Endothelial cell of umbilical vein (primary cell): Measurements from ENCODE around the gene ZNF317. TPM values are rescaled to one million over a fixed set of nuclear protein-coding genes. Genes with fewer than 3 reads are reported as not detected.

Experiments used
- BruUV-seq: library from RNA; stranded (reverse); fragments of 400-500 nt; replicated peaks from 2 replicates; lab custom pipeline; 2021; lab: Mats Ljungman, UMichigan
- CTCF ChIA-PET: fragments of 300-600, 350-600 bp; sonication (Branson Sonifier 250); formaldehyde crosslinking; loops from one replicate; lab custom pipeline; 2021; ENCODE audit warnings: antibody characterized with exemption, inconsistent platforms; lab: Charles Lee
- POLR2A ChIA-PET: fragments of 300-600, 350-600 bp; sonication (Branson Sonifier 250); formaldehyde crosslinking; loops from one replicate; lab custom pipeline; 2021; ENCODE audit warnings: antibody characterized with exemption, inconsistent platforms; lab: Charles Lee
- DNase-seq: peaks from one replicate; pipeline ENCODE4 v3.0.0-alpha.2; 2011; ENCODE audit warnings: low read depth, low spot score
- FAIRE-seq: peaks from 2 replicates; lab custom pipeline; 2011; peaks lifted over from hg19 to GRCh38; lab: Jason Lieb, UNC
- H2AFZ ChIP-seq: 2 replicates; pipeline ENCODE4 v1.6.0; 2012; ENCODE audit warnings: low read depth, low read length, control low read depth, inconsistent platforms
- H3K27ac ChIP-seq: 2 replicates; pipeline ENCODE4 v1.5.1; 2011; ENCODE audit warnings: low read depth, mild to moderate bottlenecking, control low read depth, low read length, moderate library complexity; ENCODE audit not compliant: insufficient read depth
- H3K27me3 ChIP-seq, 2 experiments: 2 replicates each; pipeline versions ENCODE4 v1.6.0 to v1.6.1; 2011; ENCODE audit warnings: low read length in 2 of 2, mixed read lengths in 1 of 2; ENCODE audit not compliant: control insufficient read depth in 2 of 2, insufficient read depth in 2 of 2
- H3K36me3 ChIP-seq, 2 experiments: 2 replicates in 1 of 2; 3 replicates in 1 of 2; pipeline ENCODE4 v1.5.1; 2011; ENCODE audit warnings: low read length in 2 of 2, mild to moderate bottlenecking in 1 of 2, moderate library complexity in 1 of 2; ENCODE audit not compliant: control insufficient read depth in 2 of 2, insufficient read depth in 2 of 2; ENCODE audit errors: extremely low read depth in 1 of 2
- H3K4me1 ChIP-seq: 3 replicates; pipeline ENCODE4 v1.5.1; 2011; ENCODE audit warnings: mild to moderate bottlenecking, low read length; ENCODE audit not compliant: control insufficient read depth, insufficient read depth; ENCODE audit errors: extremely low read depth
- H3K4me2 ChIP-seq: 2 replicates; pipeline ENCODE4 v1.6.1; 2011; ENCODE audit warnings: low read length, control low read depth, mixed read lengths; ENCODE audit not compliant: insufficient read depth
- H3K4me3 ChIP-seq, 3 experiments: fragments of 200-600 bp in 1 of 3; sonication (generic), shearing (Covaris generic) in 1 of 3; replicated peaks in 1 of 3; 2 replicates each; pipeline ENCODE4 v1.5.1; 2011 to 2016; ENCODE audit warnings: control low read depth in 3 of 3, low read length in 3 of 3, mild to moderate bottlenecking in 2 of 3, inconsistent platforms in 1 of 3, low read depth in 1 of 3, moderate library complexity in 1 of 3; ENCODE audit not compliant: insufficient read depth in 1 of 3
- H3K79me2 ChIP-seq: 2 replicates; pipeline ENCODE4 v1.6.0; 2012; ENCODE audit warnings: low read length, inconsistent platforms; ENCODE audit not compliant: control insufficient read depth, insufficient read depth
- H3K9ac ChIP-seq: replicated peaks from 2 replicates; pipeline ENCODE3; 2011; ENCODE audit warnings: low read length, control low read depth; ENCODE audit not compliant: insufficient read depth; ENCODE audit errors: extremely low read depth
- H3K9me1 ChIP-seq: replicated peaks from 3 replicates; pipeline ENCODE4 v1.6.0; 2011; ENCODE audit warnings: mild to moderate bottlenecking, low read length; ENCODE audit not compliant: control insufficient read depth, insufficient read depth; ENCODE audit errors: extremely low read depth
- H3K9me3 ChIP-seq: replicated peaks from 2 replicates; pipeline ENCODE4 v1.5.1; 2012; ENCODE audit warnings: low read length, inconsistent platforms; ENCODE audit not compliant: control insufficient read depth, insufficient read depth
- H4K20me1 ChIP-seq: replicated peaks from 2 replicates; pipeline ENCODE3; 2011; ENCODE audit warnings: mild to moderate bottlenecking, low read length; ENCODE audit not compliant: control insufficient read depth, insufficient read depth; ENCODE audit errors: extremely low read depth
- CTCF ChIP-seq, 2 donors: IDR thresholded peaks; 1 replicate in 1 of 2; 2 replicates in 1 of 2; pipeline ENCODE4 v1.5.1; 2011; ENCODE audit warnings: low read length in 2 of 2, mild to moderate bottlenecking in 2 of 2, moderate library complexity in 2 of 2, control low read depth in 1 of 2, inconsistent platforms in 1 of 2, low read depth in 1 of 2; ENCODE audit not compliant: insufficient read depth in 1 of 2; ENCODE audit errors: extremely low read depth in 1 of 2
- EZH2 ChIP-seq: IDR thresholded peaks from 2 replicates; pipeline ENCODE4 v1.6.1; 2012; ENCODE audit warnings: borderline replicate concordance, low read depth, mild to moderate bottlenecking, moderate library complexity, low read length, inconsistent platforms; ENCODE audit not compliant: severe bottlenecking
- FOS ChIP-seq: IDR thresholded peaks from 2 replicates; pipeline ENCODE4 v1.6.1; 2011; ENCODE audit warnings: mild to moderate bottlenecking, low read length, moderate library complexity, borderline replicate concordance; ENCODE audit not compliant: insufficient read depth
- GATA2 ChIP-seq: IDR thresholded peaks from 2 replicates; pipeline ENCODE4 v1.7.0; 2011; ENCODE audit warnings: low read depth, mild to moderate bottlenecking, moderate library complexity, mixed read lengths, low read length; ENCODE audit not compliant: insufficient read length, insufficient read depth
- JUN ChIP-seq: IDR thresholded peaks from 2 replicates; pipeline ENCODE4 v1.6.1; 2011; ENCODE audit warnings: borderline replicate concordance, low read depth; ENCODE audit not compliant: insufficient read length, insufficient read depth
- MAX ChIP-seq: IDR thresholded peaks from 2 replicates; pipeline ENCODE4 v1.6.1; 2011; ENCODE audit not compliant: insufficient read depth, insufficient read length
- MYC ChIP-seq: IDR thresholded peaks from one replicate; pipeline ENCODE4 v1.6.1; 2011; ENCODE audit warnings: mild to moderate bottlenecking, low read depth, low read length
- POLR2A ChIP-seq: IDR thresholded peaks from 2 replicates; pipeline ENCODE4 v1.6.1; 2012; ENCODE audit warnings: low read depth, mild to moderate bottlenecking, control low read depth, low read length
- POLR2AphosphoS5 ChIP-seq: IDR thresholded peaks from 2 replicates; pipeline ENCODE4 v1.6.1; 2012; ENCODE audit warnings: low read depth, mild to moderate bottlenecking, control low read depth, low read length, moderate library complexity; ENCODE audit not compliant: insufficient read depth
- dilution Hi-C: fragments of 300-500 bp; cut with MboI; formaldehyde crosslinking; loops from one replicate; pipeline ENCODE4 v1.15.0; 2019; ENCODE audit warnings: low sequenced_read_pairs; ENCODE audit not compliant: extremely low pct_ligation_motif_present
- intact Hi-C: fragments of 100-400 bp; cut with micrococcal nuclease; formaldehyde crosslinking; loops from one replicate; pipeline ENCODE4 v1.10.0; 2022
- polyA plus RNA-seq, 4 experiments: library from polyadenylated mRNA; depleted of rRNA in 3 of 4; stranded (reverse) in 3 of 4; unstranded in 1 of 4; fragments of >200 nt; gene quantifications; 2 replicates each; pipeline versions ENCODE4 v1.2.1 to v1.2.3, GENCODE V29; 2011 to 2012; ENCODE audit warnings: missing spikeins in 1 of 4
- total RNA-seq: library from RNA; stranded (reverse); gene quantifications from 2 replicates; pipeline ENCODE4 v1.2.3, GENCODE V29; 2021

ZNF317 gene
- total and polyA plus RNA-seq, 2 donors (not counting 3 experiments of a cell fraction or from before 2014, with no cell fraction given), result 14.2 to 29.5 TPM

- ChIA-PET POLR2A (no interaction called here), CTCF (no interaction called here)
Observed at GRCh38 chr19:9130965-9131364, 9.2 kb upstream of the ZNF317 start.

GRCh38 chr19:9132422-9132821 lies 7.8 kb upstream of the ZNF317 start:
- Histone ChIP-seq H2AFZ (no peak overlapping the region), H3K9ac (no peak overlapping the region), H3K4me2 (no peak overlapping the region), H3K9me3 (no peaks in the 10 kb centered on the region), H4K20me1 (no peaks in the 10 kb centered on the region), H3K36me3 (no peaks in the 10 kb centered on the region), H3K4me3 (no peak overlapping the region), H3K27ac (no peak overlapping the region), H3K79me2 (no peaks in the 10 kb centered on the region), H3K9me1 (no peaks in the 10 kb centered on the region), H3K4me1 (peaks cover 5% of the 10 kb centered on the region), H3K27me3 (no peaks in the 10 kb centered on the region)
- TF ChIP-seq JUN (no peak), MAX (no peak), POLR2AphosphoS5 (no peak), EZH2 (no peak), GATA2 (no peak), POLR2A (no peak), CTCF (IDR thresholded peaks at IDR 0.05; ENCODE audit: extremely low read depth in 1 of 2, insufficient read depth in 1 of 2, low read depth in 1 of 2, low read length in 2 of 2) (no peak), MYC (no peak), FOS (no peak)
- BruUV-seq, result no TSS peak
- dilution Hi-C loops (no loop called here), intact Hi-C loops (no loop called here)
- ChIA-PET POLR2A (interaction anchor here (0.6 kb wide), 1 partner anchor 1081 kb away, joined by 4 read pairs; no protein-coding TSS in a partner anchor), CTCF (interaction anchor here (0.6 to 1.2 kb wide), 3 partner anchors 16 to 479 kb away, joined by 3 to 4 read pairs (median 3); no protein-coding TSS in a partner anchor)
- DNase-seq (no peak), FAIRE-seq (no peak)

More at GRCh38 chr19:9130965-9131364, 9.2 kb upstream of the ZNF317 start:
- no peak overlapping the region for H3K27ac ChIP-seq
- no peaks in the 10 kb centered on the region for H3K36me3 ChIP-seq
- TF ChIP-seq JUN (no peak), EZH2 (no peak), POLR2A (no peak), MAX (no peak)
- no peaks in the 10 kb centered on the region for H3K27me3 ChIP-seq
- no TSS peak for BruUV-seq
- H3K4me3 ChIP-seq, result no peak overlapping the region
- peaks cover 5% of the 10 kb centered on the region for H3K4me1 ChIP-seq
- dilution Hi-C loops, result no loop called here
- no peaks in the 10 kb centered on the region for H4K20me1 ChIP-seq
- DNase-seq (no peak), FAIRE-seq (no peak)
- no peak overlapping the region for H3K4me2 ChIP-seq
- H3K9ac ChIP-seq, result no peak overlapping the region
- no peaks in the 10 kb centered on the region for H3K79me2 ChIP-seq
- no peak overlapping the region for H2AFZ ChIP-seq
- intact Hi-C loops, result no loop called here
- no peaks in the 10 kb centered on the region for H3K9me1 ChIP-seq
- no peaks in the 10 kb centered on the region for H3K9me3 ChIP-seq
